Raji (cell line): ENCODE data around the gene ATRAID.

ENCODE experiments used
- POLR2A ChIP-seq: IDR thresholded peaks from 2 replicates; pipeline ENCODE4 v1.6.1; 2011; ENCODE audit warnings: low read depth, low read length, control low read depth; ENCODE audit not compliant: insufficient read depth

ATRAID gene

DNA sequence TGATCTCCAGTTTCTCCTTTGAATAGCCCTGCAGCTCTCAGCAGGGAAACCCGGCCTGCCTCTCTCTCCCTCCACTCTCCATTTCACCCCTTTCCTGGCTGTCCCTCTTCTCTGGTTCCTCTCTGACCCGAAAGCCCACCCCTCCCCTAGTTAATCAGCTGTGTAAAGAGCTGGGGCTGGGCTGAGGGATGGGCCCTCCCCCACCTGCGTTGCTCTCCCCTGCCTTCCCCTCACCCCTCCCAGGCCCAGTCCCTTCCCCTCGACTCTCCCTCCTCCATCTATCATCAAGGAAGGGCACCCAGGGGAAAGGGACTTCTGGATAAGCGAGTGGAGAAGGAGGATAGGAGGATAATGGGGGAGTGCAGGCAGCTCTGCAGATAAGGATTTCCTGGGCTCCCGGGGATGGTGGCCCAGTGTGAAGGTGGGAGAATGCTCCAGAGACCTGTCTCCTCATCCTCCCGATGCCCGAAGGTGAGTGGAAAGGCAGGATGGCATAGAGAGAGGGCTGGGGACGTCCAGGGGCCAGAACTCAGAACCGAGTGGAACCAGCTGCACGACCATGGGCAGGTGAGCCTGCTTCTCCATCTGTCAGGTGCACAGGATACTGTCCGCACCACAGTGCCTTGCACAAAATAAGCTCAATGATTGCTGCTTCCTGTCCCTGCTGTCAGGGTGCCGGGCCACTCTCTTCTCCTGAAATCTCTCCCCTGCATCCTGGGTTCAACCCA lies 39.0 kb downstream of the ATRAID start:
- TF ChIP-seq POLR2A: no peak

DNA sequence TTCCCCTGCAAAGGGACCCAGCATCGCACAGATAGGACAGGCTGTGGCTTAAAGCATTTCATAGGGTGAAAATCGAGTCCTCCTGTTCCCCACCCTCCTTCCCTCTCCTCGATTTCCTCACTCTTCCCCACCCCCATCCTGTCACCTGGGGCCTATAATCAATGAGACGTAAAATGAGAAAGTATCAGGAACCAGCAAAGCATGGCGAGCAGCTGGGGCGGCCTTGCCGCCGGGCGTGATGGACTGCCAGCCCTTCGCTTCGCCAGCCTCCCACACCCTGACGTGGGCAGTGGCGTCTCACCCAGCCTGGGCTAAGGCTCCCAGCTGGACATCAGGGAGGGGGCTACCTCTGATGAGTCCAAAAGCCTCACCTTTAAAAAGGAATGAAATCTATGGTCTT lies 39.9 kb downstream of the ATRAID start:
- TF ChIP-seq POLR2A: no peak

DNA sequence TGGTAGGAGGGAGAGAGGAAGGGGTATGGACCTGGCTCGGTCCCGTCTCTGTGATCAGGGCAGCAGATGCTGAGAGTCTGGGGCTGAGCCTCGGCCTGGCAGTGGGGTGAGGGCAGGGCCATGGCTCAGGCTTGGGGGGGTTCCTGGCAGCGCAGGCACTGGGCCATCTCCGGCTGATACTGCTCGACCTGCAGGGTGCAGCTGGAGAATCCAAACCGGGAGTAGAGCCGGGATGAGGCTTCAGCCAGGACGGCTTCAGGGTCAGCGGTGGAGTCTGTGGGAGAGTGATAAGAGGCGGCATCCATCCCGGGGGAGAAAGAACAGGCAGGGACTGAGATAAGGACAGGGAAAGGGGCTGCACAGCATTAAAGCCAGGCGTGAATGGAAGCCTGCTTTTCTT lies 43.3 kb downstream of the ATRAID start:
- no peak for TF ChIP-seq POLR2A

DNA sequence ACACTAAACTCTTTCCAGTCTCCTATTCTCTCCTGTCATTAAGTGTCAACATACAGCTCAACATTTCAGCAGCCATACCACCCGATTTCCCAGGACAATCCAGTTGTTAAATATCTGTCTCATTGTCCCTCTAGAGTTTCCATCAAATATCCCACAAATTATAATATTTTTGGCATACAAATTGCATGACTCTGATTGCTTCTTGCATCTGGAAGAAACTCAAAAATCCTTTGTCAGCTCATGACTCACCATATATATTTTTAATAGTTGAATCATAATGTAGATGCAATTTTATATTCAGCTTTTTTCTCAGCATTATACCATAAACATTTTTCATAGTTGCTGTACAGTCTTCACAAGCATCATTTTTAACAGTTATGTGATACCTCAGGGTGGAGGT lies 43.8 kb downstream of the ATRAID start:
- no peak for TF ChIP-seq POLR2A

DNA sequence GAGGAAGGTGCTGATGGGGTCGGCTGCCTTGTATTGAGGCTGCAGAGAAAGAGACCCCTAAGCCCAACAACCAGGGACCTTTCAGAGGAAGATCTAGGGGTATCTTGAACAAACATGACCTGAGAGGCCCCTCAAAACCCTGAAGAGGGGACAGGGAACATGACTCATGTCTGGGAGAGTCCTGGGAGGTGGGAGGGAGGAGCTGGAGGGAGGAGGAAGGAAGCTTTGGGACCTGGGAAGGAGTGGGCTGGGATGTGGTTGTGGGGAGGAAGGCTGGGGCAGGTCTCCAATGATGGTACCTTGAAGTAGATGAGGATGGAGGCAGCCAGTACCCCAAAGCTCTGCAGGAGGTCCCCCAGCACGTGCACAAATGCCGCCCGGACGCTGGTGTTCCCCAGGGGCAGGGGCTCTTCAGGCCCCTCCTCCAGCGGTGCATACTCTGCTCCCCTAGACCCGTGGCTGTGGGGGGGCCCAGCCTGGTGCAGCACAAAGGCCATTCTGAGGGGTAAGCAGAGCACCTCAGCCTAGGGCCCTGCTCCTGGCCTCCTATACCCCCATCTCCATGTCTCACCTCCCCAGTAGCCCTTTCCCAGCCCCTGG lies 45.1 kb downstream of the ATRAID start:
- TF ChIP-seq POLR2A: no peak

DNA sequence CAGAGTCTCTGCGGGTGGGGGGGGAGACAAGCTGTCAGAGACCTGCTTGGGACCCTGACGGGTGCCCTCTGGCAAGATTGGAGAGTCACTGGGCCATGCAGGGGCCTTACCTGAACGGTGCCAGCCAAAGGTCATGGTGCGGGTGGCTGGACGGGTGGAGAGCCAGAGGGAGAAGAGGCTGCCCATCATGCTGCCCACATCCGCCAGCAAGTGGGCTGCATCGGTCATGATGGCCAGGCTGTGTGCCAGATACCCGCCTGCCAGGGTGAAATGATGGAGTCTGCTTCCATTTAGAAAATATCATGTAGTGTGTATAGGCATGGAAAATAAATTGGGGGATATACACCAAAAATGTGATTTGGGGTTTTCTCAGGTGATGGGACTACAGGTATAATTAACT lies 46.2 kb downstream of the ATRAID start:
- TF ChIP-seq POLR2A: no peak

DNA sequence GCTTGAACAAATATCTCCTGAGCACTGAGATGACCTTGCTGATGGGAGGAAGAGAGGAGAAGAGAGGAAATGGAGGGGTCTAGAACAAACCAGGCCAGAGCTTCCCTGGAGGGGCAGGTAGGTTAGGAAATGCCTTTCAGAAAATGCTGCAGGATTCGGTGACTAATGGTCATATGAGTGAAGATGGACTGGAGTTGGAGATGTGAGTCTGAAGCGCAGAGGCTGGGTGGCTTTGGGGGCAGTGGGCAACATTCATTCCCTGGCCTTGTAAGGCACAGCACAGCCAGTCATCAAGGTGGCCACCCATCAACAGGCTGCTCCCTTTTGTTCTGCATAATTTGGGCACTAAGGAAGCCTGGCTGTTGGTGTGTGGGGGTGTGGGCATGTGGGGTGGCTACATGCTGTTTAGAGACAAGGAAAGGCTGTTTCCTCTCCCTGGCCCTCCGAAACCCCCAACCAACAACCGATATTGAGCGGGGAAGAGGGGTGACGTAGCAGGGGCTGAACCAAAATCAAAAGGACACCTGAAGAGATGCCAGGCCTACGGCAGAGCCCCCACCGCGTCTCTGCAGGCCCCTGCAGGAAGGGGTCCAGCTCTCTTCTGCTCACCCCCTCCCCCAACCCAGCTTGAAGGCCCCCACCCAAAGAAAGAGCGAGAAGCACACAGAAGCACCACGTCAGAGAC lies 49.5 kb downstream of the ATRAID start:
- no peak for TF ChIP-seq POLR2A

DNA sequence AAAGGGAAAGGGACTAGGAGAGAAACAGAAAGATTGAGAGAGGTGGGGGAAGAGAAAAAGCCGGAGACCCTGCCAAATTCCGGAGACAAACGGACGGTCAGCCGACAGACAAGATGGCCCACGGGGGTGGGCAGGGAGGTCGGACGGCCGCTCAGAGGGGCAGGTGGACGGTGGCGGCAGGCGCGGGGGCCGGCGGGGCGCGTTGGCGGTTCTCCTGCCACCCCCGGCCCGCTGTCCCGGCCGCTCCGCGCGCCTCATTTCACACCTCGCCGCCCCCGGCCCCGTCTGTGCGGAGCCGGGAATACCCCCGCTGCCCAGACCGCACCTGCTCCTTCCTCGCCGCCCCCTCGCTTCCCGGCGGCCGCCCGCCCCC lies 50.1 kb downstream of the ATRAID start:
- no peak for TF ChIP-seq POLR2A

DNA sequence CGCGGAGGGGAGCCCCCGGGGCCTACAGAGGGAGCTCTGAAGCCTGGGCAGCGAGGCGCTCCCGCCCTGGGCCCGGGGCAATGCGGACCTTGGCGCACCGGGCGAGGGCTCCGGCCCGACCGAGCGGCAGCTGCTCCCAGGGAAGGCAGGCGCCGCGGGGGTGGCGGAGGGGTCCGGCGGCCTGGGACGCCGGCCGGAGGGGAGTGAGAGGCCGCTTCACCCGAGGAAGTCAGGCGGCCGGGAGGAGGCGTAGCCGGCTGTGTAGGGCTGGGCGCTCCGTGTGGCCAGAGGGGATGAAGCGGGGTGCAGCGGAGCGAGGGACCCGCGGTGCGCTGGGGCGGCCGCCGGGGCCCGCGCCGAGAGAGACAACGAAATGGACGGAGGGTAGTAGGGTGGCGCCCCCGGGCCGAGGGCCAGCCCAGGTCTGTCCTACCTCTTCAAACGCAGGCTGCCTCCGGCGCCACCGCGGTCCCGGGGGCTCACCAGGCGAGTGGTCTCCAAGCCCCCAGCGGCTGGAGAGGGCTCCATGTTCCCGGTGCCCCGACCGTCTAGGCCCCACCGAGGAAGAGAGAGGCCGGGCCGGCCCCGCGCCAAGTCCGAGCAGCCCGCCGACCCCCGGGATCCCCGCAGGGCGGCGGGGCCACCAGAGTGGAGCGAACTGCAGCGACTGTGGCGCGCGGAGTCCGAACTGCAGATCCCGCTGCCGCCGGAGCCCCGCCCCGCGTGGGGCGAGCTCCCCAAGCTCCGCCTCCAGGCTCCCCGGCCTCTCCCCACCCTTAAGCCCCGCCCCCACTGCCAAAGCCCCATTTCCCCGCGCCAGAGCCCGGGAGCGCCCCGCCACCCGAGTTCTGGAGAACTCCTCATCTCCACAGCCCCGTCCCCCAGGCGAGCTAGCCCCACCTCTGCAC lies 50.8 kb downstream of the ATRAID start, which contains the start of gene SLC30A3:
SLC30A3 (minus strand) TSS at position 669 of the 908 bp plus-strand sequence; CDS start at position 528, 141 bp downstream.
- TF ChIP-seq POLR2A: no peak

DNA sequence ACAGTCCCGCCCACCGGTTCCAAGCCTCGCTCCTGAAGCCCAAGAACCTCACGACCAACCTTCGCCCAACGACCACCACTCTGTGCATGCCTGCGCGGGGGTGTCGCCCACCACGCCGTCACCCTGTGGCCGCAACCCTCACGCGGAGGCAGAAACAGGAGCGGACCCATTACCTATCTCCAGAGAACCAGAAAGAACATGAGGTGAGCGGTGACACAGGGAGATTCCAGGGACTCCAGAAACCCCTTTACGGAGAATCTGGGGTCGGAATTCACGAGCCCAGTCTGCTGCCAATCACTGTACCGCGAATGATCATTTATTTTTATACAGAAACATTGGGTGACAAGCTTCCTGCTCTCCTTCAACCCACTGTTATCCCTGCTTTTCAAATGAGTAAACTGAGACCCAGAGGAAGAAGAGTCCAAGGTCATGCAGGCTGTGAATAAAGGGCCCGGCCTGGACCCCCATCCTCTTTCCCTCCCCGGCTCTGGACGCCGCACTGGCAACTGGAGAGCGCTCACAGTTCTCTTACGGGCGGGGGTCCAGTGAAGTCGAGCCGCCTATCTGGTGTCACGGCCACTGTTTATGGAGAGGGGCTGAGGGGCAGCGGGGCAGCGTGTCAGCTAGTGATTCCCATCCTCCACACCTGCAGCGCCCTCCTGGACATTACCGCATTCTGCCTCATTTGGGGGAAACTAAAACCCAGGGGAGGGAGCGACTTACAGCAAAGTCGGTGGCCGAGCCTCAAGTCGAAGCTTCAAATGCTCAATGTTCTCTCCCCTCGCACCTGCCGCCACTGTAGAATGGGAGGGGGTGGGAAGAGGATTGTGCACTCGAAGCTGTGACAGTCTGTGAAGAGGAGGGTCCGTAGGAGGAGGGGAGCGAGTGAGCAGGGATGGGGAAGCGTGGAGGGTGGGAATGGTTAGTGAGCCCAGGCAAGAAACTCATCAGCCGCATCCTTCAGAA lies 51.7 kb downstream of the ATRAID start:
- no peak for TF ChIP-seq POLR2A

DNA sequence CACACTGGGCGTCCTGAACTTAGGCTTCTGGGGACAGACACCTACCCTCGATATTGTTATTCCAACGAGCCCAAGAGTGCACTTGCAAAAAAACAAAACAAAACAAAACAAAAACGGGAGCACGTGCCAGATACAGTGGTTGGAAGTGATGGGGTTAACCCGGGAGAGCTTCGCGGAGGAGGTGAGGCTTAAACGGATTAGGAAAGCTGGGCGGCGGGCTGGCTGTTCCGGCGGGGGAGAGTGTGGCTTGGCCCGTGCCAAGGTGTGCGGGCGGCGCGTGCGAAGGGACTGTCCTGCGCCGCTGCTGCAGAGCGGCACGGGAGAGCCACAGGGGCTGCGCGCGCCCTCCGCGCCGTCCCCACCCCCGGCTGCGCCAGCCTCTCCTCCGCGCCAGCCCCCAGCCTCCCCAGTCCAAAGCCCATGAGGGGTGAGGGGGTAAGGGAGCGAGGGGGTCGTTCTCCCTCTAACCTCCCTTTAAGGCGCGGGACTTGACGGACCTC lies 52.5 kb downstream of the ATRAID start:
- no peak for TF ChIP-seq POLR2A

DNA sequence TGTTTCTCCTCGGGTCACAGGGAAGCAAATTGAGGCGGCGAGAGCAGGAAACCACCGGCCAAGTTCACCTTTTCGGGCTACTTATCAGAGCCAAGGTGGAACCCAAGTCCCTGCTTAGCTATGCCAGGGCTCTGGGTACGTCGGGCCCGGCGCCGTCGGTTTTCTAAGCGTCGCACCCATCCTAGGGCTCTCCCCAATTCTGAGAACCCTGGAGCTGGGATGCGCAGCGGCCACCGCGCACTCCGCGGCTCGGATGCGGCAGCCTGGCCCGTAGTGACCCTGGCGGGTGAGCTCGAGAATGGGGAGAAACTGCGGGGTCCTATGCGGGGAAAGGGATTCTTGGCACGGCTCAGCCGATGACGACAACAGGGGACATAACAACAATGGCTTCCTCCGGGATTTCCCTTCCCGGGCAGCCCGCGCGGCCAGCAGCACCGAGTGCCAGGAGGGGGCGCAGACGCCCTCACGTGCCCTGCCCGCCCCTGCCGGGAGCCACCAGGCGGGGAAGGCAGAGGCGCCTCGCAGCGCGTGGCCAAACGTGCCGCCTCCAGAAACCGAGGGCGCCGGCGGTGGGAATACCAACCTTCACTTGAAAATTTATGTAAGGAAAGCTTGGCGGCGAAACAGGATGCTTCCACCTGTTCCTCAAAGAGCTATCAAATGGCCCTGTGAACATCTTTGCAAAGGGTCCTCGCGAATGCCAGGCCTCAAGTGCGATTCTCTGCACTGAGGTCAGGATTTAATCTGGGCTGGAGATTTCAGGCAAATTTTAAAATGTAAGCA lies 53.1 kb downstream of the ATRAID start:
- TF ChIP-seq POLR2A: no peak

DNA sequence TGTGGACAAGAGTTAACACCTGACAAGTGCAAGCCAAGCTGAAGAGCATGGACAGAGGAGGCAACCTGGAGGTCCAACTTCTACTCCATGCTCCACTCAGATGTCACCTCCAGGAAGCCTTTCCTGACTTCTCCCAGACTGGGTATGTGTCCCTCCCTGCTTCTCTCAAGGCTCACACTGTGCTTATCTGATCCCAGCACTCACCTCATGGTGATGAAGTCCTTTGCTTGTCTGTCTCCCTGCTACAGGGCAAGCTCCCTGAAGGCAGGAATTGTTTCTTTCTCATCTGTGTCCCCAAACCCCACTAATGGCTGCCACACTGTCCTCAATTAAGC lies 53.7 kb downstream of the ATRAID start:
- no peak for TF ChIP-seq POLR2A
